HG03520 (cell line): ENCODE results near the gene PCBP2.
A peak's percentile ranks its signal among the peaks of the same experiment; 100 is the strongest.
"Not testable (repeated sequence)": the region's sequence is repeated elsewhere in the genome, so short reads cannot be mapped to it uniquely, and the experiment has no call there.

ENCODE experiments used
- ATAC-seq: cut with Tn5 transposase; IDR thresholded peaks from one replicate; pipeline ENCODE4 v1.9.1; 2021; ENCODE audit warnings: mild to moderate bottlenecking, moderate library complexity; ENCODE audit not compliant: unreplicated experiment

The PCBP2 gene

GRCh38 chr12:53451661-53452158 is at the start of gene PCBP2:
TSS of gene PCBP2 (plus strand) at chr12:53452102. CDS start at chr12:53454801, 2,699 bp downstream.
- peak; percentile 97 for ATAC-seq

DNA sequence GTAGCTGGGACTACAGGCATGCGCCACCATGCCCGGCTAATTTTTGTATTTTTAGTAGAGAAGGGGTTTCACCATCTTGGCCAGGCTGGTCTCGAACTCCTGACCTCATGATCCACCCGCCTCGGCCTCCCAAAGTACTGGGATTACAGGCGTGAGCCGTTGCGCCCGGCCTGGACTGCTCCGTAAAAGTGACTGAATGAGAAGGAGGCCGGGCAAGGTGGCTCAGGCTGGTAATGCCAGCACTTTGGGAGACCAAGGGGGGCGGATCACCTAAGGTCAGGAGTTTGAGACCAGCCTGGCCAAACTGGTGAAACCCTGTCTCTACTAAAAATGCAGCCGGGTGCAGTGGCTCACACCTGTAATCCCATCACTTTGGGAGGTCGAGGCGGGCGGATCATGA is 49.6 kb upstream of the PCBP2 start:
- ATAC-seq, result not testable (repeated sequence)

GRCh38 chr12:53402871-53403270 is 49.0 kb upstream of the PCBP2 start:
- ATAC-seq, result no peak

DNA sequence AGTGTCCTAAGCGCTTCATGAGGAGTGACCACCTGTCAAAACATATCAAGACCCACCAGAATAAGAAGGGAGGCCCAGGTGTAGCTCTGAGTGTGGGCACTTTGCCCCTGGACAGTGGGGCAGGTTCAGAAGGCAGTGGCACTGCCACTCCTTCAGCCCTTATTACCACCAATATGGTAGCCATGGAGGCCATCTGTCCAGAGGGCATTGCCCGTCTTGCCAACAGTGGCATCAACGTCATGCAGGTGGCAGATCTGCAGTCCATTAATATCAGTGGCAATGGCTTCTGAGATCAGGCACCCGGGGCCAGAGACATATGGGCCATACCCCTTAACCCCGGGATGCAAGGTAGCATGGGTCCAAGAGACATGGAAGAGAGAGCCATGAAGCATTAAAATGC is 41.0 kb upstream of the PCBP2 start:
- no peak for ATAC-seq

DNA sequence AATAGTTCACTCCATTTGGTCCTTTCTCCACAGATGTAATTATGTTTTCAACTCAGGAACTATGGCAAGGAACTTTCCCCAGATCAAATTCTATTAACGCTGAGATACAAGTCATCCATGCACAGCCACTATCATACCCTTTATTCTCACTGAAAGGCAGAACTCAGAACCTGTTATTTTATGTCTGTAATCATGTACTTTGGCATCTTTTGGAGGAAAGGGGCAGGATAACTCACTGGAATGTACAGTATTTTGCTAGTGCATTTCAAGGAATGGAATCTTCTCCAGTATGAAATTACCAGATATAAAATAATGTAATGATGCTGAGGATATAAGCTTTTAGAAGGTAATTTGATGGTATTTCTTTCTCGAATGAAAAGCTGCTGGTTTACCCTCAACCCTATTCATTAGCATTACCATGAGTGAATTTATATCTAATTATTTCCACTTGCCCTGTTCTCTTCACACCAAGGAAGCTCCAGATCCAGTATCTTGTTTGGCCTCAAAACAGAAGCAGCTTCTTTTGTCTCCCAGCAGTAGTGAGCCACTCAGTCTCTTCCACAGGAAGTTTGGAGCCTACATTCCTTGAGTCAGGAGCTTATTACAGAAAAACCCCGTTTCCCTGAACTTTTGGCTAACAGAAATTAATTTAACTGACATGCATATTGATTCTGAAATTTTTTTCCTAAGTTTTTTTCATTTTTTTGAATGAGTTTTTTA is 38.3 kb upstream of the PCBP2 start:
- ATAC-seq, result no peak

DNA sequence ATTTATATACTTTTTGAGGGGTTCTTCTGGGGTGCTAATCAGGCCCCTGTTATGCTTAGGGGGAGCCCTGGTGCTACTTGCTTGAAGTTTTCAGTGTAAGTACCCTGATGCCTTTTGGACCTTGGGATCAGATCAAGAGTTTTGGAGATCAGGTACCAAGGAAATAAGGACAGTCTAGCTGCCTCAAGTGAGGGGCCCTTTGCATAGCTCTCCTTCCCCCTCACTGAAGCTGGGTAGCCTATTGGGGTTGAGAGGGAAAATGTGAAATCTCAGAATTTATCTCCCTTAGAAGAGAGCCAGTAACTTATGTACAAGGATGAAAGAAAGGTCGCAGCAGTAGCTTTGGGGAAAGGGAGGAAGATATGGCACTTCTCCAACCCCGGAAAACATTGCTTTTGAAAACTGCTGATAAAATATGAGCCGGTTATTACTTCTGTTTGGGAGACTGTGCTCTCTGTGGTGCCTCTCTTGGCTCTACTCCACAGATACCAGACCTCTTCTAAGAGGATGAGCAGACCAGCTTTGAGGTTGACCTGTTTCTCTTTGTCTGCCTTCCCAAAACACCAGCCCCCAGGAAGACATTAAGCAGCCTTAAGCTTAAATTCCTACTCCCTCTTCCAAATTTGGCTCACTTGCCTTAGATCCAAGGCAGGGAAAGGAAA is 37.0 kb upstream of the PCBP2 start:
- no peak for ATAC-seq

GRCh38 chr12:53415752-53416389 is 36.0 kb upstream of the PCBP2 start:
- not testable (repeated sequence) for ATAC-seq

DNA sequence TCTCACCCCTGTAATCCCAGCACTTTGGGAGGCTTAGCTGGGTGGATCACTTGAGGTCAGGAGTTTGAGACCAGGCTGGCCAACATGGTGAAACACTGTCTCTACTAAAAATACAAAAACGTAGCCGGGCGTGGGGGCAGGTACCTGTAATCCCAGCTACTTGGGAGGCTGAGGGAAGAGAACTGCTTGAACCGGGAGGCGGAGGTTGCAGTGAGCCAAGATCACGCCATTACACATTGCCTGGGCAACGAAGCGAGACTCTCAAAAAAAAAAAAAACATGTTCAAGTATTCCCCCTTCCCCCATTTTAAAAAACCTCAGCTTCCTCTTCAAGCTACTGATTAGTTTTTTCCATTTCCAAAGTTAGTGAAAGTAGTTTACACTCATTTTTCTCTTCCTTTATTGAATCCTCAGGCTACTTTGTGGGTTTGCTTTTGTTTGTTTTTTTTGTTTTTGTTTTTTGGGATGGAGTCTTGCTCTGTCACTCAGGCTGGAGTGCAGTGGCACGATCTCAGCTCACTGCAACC is 34.5 kb upstream of the PCBP2 start:
- ATAC-seq, result not testable (repeated sequence)

DNA sequence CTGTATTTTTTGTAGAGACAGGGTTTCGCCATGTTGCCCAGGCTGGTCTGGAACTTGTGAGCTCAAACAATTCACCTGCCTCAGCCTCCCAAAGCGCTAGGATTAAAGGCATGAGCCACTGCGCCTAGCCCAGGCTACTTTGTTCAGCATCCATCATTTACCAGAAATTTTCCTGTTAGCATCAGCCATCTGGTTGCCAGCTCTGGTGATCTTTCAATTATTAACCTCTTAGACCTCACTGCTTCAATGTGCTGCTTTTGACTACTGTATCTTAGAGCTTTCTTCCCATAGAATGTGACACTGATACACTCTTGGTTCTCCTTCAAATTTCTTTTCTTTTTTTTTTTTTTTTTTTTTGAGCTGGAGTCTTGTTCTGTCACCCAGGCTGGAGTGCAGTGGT is 33.7 kb upstream of the PCBP2 start:
- no peak for ATAC-seq

DNA sequence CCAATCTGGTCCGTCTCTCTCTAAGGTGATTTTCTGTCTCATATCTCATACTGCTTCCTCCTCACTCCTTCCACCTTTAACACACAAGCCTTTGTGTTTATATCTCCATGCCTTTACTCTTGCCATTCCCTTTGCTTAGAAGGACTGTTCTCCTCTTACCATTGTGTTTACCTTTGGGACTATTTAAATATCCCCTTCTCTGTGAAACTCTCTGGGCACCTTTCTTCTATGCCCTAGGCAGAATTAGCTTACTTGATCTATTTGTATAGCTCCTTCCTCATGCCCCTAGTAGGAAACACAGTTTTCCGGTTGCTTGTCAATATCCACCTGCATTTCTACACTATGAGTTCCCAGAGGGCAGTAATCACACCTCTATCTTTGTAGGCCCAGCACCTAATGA is 32.1 kb upstream of the PCBP2 start:
- no peak for ATAC-seq

DNA sequence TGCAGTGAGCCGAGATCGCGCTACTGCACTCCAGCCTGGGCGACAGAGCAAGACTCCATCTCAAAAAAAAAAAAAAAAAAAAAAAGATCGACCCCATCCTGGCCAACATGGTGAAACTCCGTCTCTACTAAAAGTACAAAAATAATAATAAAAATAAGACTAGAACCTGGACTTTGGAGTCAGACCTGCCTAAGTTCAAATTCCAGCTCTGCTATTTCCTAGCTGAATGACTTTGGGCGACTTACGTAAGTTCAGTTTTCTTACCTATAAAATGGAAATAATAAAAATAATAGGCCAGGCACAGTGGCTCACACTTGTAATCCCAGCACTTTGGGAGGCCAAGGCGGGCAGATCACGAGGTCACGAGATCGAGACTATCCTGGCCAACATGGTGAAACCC is 29.7 kb upstream of the PCBP2 start:
- ATAC-seq, result not testable (repeated sequence)

DNA sequence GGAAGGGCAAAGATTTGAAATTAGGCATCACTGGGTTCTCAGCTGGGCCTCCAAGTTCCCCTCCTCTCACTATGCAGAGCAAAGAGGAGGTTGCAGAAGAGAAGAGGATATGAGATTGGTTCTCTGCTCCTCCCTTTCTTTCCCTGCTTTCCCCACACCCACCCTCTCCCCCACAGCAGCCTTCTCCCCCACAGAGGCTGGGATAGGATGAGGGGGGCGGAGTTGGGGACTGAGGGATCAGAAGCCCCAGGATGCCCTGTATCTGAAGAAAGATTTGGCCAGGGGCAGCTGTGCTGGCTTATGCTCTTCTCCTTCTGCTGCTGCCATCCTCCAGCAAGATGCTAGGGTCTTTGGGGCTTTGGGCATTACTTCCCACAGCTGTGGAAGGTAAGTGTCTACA is 28.3 kb upstream of the PCBP2 start, which contains the start of gene AMHR2:
TSS of gene AMHR2 (plus strand) at position 259 of the 400 bp plus-strand sequence. CDS start at position 339, 80 bp downstream.
- ATAC-seq, result no peak

- no peak for ATAC-seq
Observed at GRCh38 chr12:53424626-53425514, 27.0 kb upstream of the PCBP2 start.

GRCh38 chr12:53425515-53426150 is 26.3 kb upstream of the PCBP2 start:
- ATAC-seq, result no peak

DNA sequence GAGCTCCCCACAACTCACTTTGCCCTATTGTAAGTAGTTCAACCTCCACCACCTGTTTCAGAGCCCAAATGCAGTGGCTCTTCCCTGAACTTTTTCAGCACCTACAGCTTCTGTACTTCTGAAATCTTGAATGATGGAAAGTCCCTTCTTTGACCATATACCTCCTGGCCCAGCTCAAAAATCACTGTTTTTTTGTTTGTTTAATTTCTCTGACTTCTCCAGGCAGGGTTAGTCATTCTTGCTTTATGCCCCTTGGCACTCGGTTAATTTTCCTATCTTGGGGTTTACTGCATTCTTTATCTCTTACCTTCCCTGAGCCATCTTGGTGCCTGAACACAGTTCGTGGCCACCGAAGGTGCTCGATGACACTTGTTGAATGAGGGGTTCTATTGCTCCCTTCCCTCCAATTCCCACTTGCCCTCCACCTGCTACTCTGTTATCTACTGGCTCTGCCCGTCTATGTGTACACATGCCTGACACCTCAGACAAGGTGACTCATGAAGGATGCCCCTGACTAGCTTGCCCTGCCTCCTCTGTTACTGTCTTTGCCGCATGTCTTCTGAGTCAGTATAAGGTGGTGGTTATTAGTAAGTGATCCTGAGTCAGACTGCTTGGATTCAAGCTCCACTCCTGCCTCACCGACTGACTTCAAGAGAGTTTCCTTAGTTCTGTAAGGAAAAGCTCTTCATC is 23.9 kb upstream of the PCBP2 start:
- no peak for ATAC-seq

DNA sequence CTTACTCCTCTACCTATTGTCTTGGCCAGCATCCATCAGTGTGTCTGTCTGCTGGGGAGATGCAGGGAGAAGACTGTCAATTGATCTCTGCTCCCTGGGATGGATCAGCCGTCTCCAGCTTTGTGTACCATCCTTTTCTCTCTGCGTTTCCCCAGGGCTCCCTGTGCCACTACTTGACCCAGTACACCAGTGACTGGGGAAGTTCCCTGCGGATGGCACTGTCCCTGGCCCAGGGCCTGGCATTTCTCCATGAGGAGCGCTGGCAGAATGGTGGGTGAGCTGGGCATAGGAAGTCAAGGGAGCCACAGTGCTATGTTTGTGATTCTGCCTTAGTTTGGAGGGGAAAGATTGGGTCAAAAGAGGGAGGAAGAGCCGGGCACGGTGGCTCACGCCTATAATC is 23.2 kb upstream of the PCBP2 start:
- ATAC-seq, result no peak

- no peak for ATAC-seq
Observed at GRCh38 chr12:53430116-53430515, 21.8 kb upstream of the PCBP2 start.

- ATAC-seq, result no peak
Observed at GRCh38 chr12:53431187-53431586, 20.7 kb upstream of the PCBP2 start.

- not testable (repeated sequence) for ATAC-seq
Observed at GRCh38 chr12:53435326-53435725, 16.6 kb upstream of the PCBP2 start.
